GM21825 (cell line): Measurements from ENCODE around the gene ATP5PB.

ENCODE experiments used
- ATAC-seq: cut with Tn5 transposase; IDR thresholded peaks from one replicate; pipeline ENCODE4 v1.9.1; 2021; ENCODE audit warnings: mild to moderate bottlenecking, moderate library complexity; ENCODE audit not compliant: unreplicated experiment

Gene ATP5PB, protein sequence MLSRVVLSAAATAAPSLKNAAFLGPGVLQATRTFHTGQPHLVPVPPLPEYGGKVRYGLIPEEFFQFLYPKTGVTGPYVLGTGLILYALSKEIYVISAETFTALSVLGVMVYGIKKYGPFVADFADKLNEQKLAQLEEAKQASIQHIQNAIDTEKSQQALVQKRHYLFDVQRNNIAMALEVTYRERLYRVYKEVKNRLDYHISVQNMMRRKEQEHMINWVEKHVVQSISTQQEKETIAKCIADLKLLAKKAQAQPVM

DNA sequence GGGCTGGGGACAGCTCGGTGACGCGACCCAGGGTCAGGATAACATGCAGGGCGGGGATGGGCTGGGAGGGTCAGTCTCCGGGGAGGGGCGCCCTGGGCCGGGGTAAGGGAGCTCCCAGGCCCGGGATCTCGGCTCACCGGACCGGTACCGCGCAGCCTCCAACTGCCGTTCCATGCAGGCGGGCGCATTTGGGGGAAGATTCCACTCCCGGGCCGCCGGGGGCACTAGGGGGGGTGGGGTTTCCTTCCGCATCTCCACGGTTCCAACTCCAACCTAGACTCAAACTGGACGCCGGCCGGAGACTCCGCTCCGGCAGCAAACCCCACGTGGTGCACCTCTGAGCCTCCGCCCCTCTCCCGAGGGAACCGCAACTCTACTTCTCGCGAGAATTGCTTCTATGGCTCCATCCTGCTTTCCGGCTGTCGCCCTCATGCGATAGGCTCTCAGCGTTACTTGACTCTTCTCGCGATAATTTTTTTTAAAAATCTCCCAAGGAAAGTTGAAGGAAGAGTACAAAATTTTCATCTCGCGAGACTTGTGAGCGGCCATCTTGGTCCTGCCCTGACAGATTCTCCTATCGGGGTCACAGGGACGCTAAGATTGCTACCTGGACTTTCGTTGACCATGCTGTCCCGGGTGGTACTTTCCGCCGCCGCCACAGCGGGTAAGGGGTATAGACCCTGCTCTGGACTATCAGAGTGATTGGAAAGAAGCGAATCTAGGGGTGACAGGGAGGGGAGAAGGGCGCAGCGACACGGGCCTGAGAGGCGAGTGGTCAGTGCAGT, at the start of gene ATP5PB, which contains the start of gene WDR77:
Gene ATP5PB, plus strand, starts transcription at position 547 of the 785 bp plus-strand sequence. Its CDS starts 78 bp downstream, at position 625.
Gene WDR77, minus strand, starts transcription at position 339 of the 785 bp plus-strand sequence. Its CDS starts 87 bp downstream, at position 252.
- peak; percentile 92 for ATAC-seq

DNA sequence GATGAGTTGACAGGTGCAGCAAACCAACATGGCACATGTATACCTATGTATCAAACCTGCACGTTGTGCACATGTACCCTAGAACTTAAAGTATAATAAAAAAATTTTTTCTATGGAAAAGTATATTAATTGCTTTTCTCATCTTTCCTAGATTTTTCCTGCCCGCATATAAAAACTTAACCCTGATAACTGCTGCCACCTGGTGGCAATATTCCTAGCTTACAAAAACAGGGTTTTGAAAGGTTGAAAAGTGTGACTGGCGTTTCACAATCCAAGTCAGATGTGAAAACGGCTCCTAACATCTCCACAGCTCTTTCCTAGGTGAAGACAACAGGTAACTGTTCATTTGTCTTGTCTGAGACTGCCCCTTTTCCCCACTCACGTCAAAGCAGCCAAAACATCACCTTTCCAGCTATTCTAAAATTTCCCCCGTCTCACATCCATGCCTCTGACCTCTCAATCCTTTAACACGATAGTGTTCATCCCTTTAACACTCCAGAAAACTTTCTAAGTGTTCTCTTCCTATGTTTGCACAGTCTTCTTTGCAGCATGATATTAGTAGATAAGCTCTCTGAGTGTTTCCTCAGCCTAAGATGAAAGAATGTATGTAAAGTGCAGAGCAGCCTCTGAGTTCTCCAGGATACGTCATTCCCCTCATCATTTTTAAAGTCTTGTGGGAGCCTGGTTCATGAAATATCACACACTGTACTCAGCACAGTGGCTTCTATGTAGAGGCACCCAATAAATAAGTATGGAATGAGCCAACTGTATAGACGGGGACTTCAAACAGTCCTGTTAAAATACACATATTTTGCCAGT, 49.3 kb upstream of the ATP5PB start:
- ATAC-seq = no peak

DNA sequence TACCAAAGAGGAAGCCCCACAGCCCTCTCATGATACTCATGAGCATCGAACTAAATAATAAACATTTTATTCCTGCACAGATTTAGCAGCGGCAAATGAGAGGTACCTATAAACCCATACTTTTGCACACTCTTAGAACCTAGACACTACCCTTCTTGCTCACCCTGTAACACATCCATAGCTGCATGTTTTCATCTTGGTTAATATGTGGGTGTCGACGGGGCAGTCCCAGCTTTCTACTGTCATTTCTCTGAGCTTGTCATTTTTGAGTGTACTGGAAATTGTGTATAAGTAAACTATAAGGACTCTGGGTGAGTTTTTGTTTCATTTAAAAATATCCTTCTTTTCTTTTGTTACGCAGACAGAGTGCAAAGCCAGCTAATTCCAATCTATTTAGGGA, 47.2 kb upstream of the ATP5PB start:
- no peak for ATAC-seq

DNA sequence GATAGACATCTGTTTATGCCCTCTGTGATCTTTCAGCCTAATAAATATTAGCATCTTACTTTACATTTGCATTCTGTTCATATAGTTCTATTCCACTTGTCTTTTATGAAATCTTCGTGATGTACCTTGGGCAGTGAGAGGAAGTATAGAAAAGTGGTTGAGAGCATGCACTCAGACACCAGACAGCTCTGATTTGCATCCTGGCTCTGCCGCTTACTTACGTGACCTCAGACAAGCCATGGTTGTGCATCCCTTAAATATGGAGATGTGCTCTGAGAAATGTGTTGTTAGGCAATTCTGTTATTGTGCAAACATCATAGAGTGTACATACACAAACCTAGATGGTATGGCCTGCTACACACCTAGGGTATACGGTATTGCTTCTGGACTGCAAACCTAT, 44.7 kb upstream of the ATP5PB start:
- no peak for ATAC-seq

DNA sequence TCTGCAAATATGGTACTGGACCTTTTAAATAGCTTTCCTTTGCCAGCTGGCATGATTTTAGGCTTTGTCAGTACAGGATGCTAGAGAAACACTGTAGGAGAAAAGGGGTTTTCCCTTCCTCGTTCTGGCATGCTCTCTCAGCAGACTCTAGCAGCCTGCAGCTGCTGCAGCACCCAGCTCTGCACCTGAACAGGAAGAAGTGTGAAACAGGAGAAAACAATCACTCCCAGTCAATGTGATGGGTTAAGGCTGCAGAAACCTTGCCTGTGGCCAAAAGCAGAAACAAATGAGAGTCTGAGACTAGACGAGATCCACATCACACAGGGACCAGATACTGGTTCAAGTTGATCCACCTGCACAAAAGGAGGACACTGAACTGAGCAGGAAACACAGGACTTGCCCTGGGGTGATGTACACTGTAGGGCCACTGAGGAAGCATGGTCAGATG, 42.9 kb upstream of the ATP5PB start:
- peak; percentile 90 for ATAC-seq

DNA sequence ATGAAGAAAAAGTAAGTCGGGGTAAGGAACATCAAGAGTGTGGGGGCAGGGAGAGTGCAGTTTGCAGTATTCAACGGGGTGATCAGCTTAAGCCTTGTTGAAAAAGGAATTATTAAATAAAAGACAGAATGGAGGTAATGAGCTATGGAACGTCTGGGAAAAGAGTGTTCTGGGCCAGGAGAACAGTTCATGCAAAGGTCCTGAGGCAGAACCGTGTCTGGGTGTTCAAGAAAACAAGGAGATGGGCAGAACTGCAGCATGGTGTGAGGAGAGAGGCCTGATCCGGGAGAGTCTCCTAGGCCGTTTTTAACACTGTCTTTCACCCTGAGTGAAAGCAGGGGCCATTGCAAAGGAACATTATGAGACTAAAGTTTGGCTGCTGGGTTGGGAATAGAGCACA, 42.0 kb upstream of the ATP5PB start:
- ATAC-seq = no peak

DNA sequence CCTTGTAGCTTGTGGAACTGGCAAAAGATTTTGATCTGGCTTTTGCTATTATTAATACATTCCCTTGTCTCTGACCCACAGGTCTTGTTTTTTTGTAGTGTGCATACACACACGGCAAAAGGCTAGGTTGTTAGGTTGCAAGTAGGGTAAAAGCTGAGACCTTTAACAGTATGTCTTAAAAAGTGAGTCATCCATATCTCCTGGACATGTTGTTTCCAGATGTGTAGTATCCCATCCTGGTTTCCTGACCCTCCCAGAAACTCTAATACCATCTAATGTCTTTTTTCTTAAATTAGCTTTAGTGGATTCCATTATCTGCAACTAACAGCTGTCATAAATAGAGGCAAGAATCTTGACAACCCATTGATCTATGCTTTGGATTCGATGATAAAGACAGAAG, 36.4 kb upstream of the ATP5PB start:
- no peak for ATAC-seq

DNA sequence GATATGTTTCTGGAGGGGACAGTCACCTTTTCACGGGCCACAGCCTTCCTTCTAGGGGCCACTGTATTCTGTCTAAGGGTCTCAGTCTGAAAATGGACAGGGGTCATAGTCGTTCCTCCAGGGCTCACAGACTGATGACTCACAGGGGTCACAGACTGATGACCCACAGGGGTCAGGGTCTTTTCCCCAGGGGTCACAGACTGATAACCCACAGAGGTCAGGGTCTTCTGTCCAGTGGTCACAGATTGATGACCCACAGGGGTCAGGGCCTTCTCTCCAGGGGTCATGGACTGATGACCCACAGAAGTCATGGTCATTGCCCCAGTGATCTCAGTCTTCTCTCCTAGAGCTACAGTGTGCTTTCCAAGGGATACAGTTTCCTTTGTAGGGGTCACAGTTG, 34.5 kb upstream of the ATP5PB start:
- no peak for ATAC-seq

DNA sequence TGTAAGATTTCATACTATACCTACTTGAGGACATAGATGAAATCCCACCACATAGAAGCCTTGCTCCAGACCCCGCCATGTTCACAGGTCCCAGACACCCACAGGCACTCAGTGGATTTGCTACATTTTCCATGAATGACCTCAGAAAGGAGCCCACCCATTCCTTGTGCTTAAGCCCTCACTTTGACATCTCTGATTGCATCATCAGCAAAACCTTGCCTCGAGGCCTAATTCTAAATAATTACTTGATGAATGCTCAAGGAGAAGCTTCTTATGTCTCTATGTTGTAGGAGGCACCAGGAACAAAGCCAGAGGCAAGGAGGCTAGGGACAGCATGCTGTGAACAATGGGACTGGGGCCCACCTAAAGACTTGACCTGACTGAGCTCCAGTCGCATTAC, 33.8 kb upstream of the ATP5PB start:
- no peak for ATAC-seq

DNA sequence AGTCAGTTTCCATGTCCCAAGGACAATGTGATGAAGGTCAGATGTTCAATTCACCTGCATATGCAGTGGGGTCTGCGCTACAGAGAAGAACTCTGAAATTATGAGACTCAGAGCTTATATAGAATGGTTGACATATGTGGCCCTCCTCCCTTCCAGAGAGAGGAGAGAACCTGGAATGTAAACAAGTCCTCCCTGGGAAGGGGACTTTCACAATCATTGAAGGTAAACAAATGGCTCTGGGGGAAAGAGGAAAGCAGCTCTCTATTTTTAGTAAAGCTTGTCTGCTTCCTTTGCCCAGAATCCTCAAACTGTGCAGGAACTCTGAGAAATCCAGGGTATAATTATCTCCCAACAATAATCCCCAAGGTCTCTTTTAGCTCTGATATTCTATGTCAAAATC, 31.5 kb upstream of the ATP5PB start:
- no peak for ATAC-seq

DNA sequence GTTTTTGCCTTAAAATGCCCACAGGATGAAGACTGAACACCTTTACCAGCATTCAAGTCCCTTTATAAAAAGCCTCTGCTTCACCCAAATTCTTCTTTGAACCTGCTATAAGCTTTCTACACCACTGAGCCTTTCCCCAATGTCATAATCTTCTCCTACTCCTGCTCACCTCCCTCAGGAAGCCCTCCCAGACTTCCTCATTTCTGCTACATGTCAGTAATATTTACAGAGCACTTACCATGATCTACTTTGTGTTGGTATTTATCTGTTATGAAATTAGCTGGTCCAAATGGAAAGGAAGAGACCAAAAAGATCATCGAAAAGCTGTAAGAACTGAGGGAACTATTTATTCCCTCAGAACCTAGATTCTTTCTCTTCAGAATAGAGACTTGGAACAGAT, 30.2 kb upstream of the ATP5PB start:
- no peak for ATAC-seq

DNA sequence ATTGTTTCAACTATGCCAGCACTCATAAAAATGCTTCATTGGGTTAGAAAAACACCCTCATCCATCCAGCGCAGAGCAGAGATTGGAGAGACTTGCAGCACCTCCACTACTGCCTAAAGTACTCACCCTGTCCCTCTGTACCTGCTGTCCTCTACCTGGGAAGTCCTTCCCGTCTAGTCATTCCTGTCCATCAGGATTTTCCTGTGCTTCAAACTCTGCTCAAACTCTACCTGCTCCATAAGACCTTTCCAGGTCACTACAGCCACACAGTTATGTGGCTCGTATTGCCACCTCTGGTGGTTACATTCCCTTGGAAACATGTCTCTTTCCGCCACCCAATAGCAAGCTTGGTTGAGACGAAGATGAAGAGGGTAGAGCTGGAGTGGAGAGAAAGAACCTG, 28.9 kb upstream of the ATP5PB start:
- no peak for ATAC-seq

DNA sequence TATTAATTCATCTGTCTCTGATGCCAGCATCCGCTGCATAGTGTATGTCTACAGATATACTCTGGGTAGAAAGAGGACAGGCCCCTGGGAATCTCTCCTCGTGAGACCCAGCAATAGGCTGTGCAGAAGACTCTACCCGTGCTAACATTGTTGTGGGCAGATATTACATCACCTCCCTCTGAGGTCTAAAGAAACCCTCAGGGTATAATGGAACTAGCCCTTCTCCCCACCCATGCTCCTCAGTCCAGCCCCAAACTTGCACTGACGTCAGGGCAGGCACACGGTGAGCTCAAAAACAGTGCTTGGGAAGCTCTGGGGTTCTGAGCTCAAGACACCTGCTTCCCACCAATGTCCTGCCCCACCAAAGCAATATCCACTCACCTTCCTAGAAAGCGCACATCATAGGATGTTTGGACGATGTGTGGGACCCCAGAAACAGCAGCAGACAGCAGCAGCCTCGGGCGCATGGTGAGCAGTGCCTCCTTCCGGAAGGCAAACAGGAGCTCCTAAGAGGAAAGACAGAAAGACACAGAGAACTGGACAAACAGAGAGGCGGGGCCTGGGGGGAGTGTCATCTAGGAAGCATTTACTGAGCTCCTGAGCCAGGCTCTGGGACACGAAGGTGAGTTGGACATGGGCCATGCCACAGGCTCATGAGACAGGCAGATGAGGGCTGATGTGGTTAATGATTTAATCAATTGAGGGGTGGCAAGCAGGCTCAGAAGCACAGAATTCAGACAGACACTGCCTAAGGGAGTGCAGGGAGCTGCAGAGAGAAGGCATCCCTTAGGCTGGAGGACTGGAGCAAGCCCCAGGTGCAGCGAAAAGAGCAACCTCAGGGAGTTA, 26.5 kb upstream of the ATP5PB start:
- ATAC-seq = no peak

DNA sequence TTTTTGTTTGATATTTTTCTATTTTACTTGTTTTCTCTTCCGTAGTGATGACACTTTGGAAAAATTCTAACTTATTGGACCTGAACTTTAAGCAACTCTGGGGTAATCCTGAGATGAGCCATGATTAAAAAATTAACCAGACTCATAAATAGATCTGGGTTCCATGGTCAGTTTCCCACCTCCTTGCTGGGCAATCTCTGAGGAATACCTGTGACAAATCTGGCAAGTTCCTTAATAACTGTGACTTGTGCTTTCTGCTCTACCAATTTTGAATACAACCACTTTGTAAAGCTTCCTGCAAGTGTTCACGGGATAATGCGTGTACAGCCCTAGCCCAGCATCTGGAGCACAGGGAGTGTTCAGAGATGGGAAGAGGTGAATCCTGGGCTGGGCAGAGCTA, 25.0 kb upstream of the ATP5PB start:
- no peak for ATAC-seq

DNA sequence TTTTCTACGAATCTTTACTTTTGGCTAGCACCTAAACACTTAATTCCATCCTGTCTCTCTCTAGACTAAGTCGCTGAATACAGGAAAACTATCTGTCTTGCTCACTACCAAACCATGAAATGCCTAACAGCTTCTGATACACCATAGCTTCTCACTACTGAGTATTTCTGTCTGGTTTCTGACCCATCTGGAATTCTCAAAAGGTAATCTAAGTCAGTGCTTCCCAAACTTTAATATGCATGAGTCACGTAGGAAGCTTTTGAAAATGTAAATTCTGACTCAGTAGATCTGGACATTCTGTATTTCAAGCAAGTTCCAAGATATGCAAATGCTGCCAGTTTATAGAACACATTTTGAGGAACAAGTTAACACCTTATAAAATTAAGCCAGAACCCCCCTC, 12.5 kb upstream of the ATP5PB start:
- ATAC-seq = no peak

DNA sequence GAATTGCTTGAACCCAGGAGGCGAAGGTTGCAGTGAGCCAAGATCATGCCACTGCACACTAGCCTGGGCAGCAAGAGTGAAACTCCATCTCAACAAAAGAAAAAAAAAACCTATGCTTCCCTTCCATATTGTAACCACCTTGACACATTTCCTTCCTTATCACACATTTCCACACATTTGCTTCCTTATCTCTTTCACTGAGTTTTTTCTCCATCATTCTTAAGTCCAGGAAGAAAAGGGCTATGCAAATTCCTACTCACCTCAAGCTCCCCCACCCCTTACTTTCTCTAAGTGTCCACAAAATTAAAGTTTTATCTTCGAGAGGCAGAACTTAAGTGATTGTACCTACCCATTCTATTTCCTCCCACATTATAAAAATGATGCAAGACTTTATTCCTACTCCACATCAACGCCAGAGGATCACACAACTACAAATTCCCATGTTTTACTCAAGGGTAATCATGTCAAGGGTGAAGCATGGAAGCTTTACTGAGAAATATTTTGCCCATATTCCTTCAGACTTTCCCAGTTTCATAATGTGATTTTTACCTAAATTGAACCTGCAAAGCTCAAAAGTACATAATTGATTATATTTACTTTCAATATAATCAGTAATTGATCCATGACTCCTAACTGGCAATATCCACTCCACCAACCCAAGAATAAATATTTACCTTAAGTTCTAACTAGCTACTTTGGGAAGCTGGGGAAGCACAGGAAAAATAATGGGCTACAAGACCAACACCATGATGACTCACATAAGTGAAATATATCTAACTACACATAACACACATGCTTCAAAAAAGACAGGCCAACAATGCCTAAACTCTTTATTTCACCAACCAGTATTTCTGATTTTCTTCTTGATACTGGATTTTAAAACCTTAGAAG, 9.6 kb upstream of the ATP5PB start:
- ATAC-seq = no peak

DNA sequence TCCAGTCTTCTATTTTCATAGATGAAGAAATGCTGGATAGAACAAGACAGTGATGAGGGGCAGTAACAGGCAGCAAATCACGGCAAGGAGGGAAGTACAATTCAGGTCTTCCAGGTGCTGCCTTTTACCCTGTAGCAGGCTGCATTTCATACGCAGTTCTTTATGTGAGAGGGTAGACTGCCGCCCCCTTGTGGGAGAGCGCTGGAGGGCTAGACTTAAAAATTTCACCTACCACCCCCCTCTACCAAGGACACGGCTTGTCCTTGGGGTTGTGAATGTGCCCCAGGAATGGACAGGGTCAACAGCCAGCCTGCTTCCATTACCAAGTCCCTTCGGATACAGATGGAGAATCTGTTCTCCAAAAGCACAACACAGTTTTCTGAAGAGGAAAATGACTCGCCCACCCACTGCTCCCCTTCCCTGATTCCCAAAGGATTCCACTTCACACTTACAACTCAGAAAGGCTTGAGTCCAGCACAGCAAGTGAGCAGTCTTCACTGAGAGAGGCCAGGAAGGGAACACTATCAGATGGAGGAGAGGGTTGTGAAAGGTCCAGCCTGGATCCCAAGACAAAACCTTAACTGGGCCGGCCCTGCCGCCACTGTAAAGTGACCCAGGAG, 7.6 kb upstream of the ATP5PB start:
- ATAC-seq = no peak

DNA sequence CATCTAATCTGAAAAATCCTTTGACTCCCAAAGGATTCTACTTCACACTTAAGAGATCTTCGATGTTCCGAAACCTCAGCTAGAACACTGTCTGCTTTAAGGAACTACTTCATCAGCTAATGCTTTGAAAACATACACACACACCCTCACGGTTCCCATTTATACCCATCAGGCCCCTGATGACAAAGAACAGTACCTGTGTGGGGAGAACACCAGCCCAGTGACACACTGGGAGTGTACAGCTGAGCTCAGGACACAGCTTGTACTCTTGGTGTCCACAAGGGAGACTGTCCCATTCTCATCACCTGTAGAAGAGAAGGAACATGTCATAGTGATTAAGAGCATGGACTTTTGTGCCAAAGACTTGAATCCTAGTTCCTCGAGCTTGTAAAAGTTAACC, 6.8 kb upstream of the ATP5PB start:
- no peak for ATAC-seq

DNA sequence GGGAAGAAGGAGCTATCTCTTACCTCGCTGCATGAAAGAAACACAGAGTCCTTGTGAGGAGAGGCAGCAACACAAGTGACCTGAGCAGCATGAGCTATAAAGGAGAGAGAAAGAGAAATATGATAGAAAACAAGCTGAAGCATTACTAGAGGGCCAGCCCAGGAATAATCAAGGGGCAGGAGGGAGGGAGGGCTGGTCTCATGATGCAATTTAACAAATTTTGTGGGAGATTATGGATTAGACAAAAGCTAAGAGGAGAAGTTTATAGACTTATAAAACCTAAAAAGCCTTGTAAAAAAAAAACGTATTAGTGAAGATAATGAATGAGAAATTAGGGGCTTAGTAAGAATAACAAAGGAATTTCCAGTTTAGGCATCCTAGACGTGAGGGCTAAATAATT, 5.2 kb upstream of the ATP5PB start:
- ATAC-seq = no peak
